K562 (cell line): Measurements from ENCODE around the gene ZDHHC22. TPM values are rescaled to one million over a fixed set of nuclear protein-coding genes. Genes with fewer than 3 reads are reported as not detected.

ENCODE experiments used
- CREB1 ChIP-seq, 2 experiments: sonication (generic) in 1 of 2; formaldehyde crosslinking in 1 of 2; IDR thresholded peaks; 2 replicates each; pipeline versions ENCODE4 v1.6.1 to v1.8.0; 2012 to 2022; ENCODE audit warnings: inconsistent platforms in 1 of 2, mild to moderate bottlenecking in 1 of 2, missing genetic modification reagents in 1 of 2, moderate library complexity in 1 of 2
- DDX20 ChIP-seq: fragments of 450-650 bp; IDR thresholded peaks from 2 replicates; pipeline ENCODE4 v1.6.1; 2016; ENCODE audit warnings: missing genetic modification characterization, low read depth, mild to moderate bottlenecking, missing compliant biosample characterization, moderate library complexity
- MTA1 ChIP-seq: fragments of 450-650 bp; IDR thresholded peaks from 2 replicates; pipeline ENCODE4 v1.6.1; 2017; ENCODE audit warnings: borderline replicate concordance
- MTA2 ChIP-seq: fragments of 450-650 bp; IDR thresholded peaks from 2 replicates; pipeline ENCODE4 v1.6.1; 2016; ENCODE audit warnings: low read depth
- polyA plus RNA-seq, 8 experiments: library from polyadenylated mRNA; depleted of rRNA in 4 of 8; stranded (reverse) in 5 of 8; unstranded in 3 of 8; fragments of >200 nt; fragmentation: Nextera tagmentation in 2 of 8; fragmentation: Illumina TruSeq in 1 of 8; extraction: Ambion mirVana in 2 of 8; extraction: Trizol in 1 of 8; gene quantifications; 2 replicates each; pipeline versions ENCODE4 v1.2.1 to v1.2.3, GENCODE V29; 2011 to 2014; ENCODE audit warnings: inconsistent platforms in 1 of 8, missing spikeins in 1 of 8
- total RNA-seq, 7 experiments: library from RNA; depleted of rRNA in 6 of 7; stranded (reverse); fragments of >200 nt in 6 of 7; fragmentation: Illumina TruSeq in 2 of 7; extraction: Trizol in 2 of 7; gene quantifications; 2 replicates each; pipeline versions ENCODE4 v1.2.1 to v1.2.3, GENCODE V29; 2011 to 2021; ENCODE audit warnings: low replicate concordance in 1 of 7
- TF ChIP-seq, protein P1 (sequence below): sonication (generic); formaldehyde crosslinking; IDR thresholded peaks from 2 replicates; pipeline ENCODE4 v1.8.0; 2022; ENCODE audit warnings: mild to moderate bottlenecking, missing genetic modification reagents, borderline replicate concordance
- TF ChIP-seq, protein P2 (sequence below): fragments of 250-450 bp; sonication (Bioruptor Pico); IDR thresholded peaks from 2 replicates; pipeline ENCODE4 v1.5.0; 2020; ENCODE audit warnings: mild to moderate bottlenecking
- TF ChIP-seq, protein P3 (sequence below): fragments of 450-650 bp; IDR thresholded peaks from 2 replicates; pipeline ENCODE4 v1.6.1; 2016; ENCODE audit warnings: missing biosample characterization, missing genetic modification characterization
- TF ChIP-seq, protein P4 (sequence below): sonication (generic); formaldehyde crosslinking; IDR thresholded peaks from 2 replicates; pipeline ENCODE4 v1.8.1; 2023; ENCODE audit warnings: missing genetic modification reagents, mild to moderate bottlenecking, borderline replicate concordance
- TF ChIP-seq, protein P5 (sequence below): sonication (generic); formaldehyde crosslinking; IDR thresholded peaks from 2 replicates; pipeline ENCODE4 v1.8.0; 2022; ENCODE audit warnings: missing genetic modification reagents, mild to moderate bottlenecking, borderline replicate concordance
- TF ChIP-seq, protein P6 (sequence below), 2 experiments: IDR thresholded peaks; 2 replicates each; pipeline ENCODE4 v1.6.1; 2011; ENCODE audit warnings: borderline replicate concordance in 1 of 2, control low read depth in 1 of 2, low read depth in 1 of 2, low read length in 1 of 2, mild to moderate bottlenecking in 1 of 2, mixed read lengths in 1 of 2, moderate library complexity in 1 of 2; ENCODE audit not compliant: insufficient read depth in 1 of 2, insufficient read length in 1 of 2, poor library complexity in 1 of 2, severe bottlenecking in 1 of 2; ENCODE audit errors: extremely low read depth in 1 of 2

Gene ZDHHC22
- total and polyA plus RNA-seq, 9 of the 15 experiments (the other 6 are each of a cell fraction or from before 2014, with no cell fraction given) = not detected

DNA sequence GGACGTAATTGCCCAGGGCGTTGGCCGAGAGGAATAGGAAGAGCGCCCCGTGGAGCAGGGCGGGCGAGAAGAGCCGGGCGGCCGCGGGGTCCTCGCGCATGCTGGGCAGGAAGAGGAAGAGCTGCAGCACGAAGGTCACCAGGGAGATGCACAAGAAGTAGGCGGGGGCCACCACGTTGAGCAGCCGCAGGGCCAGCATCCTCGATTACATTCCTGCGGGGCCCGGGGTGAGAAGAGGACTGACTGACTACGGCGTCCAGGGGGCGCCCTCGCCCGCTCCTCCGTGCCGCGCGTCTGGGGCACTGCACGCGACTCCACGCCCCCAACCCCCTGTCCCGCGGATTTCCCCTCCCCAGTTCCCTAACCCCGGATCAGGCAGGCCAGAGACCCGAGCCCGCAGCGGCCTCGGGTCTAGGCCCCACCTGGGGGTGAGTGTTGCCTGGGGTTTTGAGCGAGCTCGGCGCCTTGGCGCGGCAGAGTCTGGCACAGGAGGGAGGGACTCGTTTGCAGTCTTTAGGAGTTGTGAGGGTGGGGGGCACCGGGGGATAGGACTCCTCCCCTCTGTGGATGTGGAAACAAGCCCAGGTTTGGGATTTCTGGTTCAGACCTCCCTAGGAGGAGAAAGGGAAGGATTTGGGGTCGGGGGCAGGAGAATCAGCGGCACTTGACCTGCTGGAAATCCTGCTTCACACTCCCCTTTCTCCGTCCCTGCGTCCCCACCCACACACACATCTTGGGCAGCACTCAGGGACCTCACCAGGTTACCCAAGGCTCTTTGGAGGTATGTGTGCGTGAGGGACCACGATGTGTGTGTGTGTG, 1.8 kb downstream of the ZDHHC22 start (continued):
- TF ChIP-seq, protein P1, sequence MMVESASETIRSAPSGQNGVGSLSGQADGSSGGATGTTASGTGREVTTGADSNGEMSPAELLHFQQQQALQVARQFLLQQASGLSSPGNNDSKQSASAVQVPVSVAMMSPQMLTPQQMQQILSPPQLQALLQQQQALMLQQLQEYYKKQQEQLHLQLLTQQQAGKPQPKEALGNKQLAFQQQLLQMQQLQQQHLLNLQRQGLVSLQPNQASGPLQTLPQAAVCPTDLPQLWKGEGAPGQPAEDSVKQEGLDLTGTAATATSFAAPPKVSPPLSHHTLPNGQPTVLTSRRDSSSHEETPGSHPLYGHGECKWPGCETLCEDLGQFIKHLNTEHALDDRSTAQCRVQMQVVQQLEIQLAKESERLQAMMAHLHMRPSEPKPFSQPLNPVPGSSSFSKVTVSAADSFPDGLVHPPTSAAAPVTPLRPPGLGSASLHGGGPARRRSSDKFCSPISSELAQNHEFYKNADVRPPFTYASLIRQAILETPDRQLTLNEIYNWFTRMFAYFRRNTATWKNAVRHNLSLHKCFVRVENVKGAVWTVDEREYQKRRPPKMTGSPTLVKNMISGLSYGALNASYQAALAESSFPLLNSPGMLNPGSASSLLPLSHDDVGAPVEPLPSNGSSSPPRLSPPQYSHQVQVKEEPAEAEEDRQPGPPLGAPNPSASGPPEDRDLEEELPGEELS (CRISPR knock-in tag) = no peak
- TF ChIP-seq, protein P2, sequence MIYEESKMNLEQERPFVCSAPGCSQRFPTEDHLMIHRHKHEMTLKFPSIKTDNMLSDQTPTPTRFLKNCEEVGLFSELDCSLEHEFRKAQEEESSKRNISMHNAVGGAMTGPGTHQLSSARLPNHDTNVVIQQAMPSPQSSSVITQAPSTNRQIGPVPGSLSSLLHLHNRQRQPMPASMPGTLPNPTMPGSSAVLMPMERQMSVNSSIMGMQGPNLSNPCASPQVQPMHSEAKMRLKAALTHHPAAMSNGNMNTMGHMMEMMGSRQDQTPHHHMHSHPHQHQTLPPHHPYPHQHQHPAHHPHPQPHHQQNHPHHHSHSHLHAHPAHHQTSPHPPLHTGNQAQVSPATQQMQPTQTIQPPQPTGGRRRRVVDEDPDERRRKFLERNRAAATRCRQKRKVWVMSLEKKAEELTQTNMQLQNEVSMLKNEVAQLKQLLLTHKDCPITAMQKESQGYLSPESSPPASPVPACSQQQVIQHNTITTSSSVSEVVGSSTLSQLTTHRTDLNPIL = no peak
- no peak for TF ChIP-seq MTA2
- TF ChIP-seq, protein P3, sequence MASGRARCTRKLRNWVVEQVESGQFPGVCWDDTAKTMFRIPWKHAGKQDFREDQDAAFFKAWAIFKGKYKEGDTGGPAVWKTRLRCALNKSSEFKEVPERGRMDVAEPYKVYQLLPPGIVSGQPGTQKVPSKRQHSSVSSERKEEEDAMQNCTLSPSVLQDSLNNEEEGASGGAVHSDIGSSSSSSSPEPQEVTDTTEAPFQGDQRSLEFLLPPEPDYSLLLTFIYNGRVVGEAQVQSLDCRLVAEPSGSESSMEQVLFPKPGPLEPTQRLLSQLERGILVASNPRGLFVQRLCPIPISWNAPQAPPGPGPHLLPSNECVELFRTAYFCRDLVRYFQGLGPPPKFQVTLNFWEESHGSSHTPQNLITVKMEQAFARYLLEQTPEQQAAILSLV (tag) = no peak
- TF ChIP-seq, protein P4, sequence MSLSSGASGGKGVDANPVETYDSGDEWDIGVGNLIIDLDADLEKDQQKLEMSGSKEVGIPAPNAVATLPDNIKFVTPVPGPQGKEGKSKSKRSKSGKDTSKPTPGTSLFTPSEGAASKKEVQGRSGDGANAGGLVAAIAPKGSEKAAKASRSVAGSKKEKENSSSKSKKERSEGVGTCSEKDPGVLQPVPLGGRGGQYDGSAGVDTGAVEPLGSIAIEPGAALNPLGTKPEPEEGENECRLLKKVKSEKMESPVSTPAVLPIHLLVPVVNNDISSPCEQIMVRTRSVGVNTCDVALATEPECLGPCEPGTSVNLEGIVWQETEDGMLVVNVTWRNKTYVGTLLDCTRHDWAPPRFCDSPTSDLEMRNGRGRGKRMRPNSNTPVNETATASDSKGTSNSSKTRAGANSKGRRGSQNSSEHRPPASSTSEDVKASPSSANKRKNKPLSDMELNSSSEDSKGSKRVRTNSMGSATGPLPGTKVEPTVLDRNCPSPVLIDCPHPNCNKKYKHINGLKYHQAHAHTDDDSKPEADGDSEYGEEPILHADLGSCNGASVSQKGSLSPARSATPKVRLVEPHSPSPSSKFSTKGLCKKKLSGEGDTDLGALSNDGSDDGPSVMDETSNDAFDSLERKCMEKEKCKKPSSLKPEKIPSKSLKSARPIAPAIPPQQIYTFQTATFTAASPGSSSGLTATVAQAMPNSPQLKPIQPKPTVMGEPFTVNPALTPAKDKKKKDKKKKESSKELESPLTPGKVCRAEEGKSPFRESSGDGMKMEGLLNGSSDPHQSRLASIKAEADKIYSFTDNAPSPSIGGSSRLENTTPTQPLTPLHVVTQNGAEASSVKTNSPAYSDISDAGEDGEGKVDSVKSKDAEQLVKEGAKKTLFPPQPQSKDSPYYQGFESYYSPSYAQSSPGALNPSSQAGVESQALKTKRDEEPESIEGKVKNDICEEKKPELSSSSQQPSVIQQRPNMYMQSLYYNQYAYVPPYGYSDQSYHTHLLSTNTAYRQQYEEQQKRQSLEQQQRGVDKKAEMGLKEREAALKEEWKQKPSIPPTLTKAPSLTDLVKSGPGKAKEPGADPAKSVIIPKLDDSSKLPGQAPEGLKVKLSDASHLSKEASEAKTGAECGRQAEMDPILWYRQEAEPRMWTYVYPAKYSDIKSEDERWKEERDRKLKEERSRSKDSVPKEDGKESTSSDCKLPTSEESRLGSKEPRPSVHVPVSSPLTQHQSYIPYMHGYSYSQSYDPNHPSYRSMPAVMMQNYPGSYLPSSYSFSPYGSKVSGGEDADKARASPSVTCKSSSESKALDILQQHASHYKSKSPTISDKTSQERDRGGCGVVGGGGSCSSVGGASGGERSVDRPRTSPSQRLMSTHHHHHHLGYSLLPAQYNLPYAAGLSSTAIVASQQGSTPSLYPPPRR (CRISPR knock-in tag) = no peak
- no peak for TF ChIP-seq MTA1
- TF ChIP-seq, protein P5, sequence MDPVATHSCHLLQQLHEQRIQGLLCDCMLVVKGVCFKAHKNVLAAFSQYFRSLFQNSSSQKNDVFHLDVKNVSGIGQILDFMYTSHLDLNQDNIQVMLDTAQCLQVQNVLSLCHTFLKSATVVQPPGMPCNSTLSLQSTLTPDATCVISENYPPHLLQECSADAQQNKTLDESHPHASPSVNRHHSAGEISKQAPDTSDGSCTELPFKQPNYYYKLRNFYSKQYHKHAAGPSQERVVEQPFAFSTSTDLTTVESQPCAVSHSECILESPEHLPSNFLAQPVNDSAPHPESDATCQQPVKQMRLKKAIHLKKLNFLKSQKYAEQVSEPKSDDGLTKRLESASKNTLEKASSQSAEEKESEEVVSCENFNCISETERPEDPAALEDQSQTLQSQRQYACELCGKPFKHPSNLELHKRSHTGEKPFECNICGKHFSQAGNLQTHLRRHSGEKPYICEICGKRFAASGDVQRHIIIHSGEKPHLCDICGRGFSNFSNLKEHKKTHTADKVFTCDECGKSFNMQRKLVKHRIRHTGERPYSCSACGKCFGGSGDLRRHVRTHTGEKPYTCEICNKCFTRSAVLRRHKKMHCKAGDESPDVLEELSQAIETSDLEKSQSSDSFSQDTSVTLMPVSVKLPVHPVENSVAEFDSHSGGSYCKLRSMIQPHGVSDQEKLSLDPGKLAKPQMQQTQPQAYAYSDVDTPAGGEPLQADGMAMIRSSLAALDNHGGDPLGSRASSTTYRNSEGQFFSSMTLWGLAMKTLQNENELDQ = no peak
- TF ChIP-seq, protein P6, sequence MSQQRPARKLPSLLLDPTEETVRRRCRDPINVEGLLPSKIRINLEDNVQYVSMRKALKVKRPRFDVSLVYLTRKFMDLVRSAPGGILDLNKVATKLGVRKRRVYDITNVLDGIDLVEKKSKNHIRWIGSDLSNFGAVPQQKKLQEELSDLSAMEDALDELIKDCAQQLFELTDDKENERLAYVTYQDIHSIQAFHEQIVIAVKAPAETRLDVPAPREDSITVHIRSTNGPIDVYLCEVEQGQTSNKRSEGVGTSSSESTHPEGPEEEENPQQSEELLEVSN (IDR thresholded peaks at IDR 0.05; ENCODE audit: borderline replicate concordance in 1 of 2, extremely low read depth in 1 of 2, insufficient read depth in 1 of 2, insufficient read length in 1 of 2, low read depth in 1 of 2, low read length in 1 of 2, poor library complexity in 1 of 2, severe bottlenecking in 1 of 2) = peak in 1 of 2 experiments; percentile 38
- no peak for TF ChIP-seq CREB1 (IDR thresholded peaks at IDR 0.05)
- no peak for TF ChIP-seq CREB1 (CRISPR knock-in tag; IDR thresholded peaks at IDR 0.05)
- TF ChIP-seq DDX20 (tag) = no peak
